NCI-H1417 (cell line): ENCODE results near the gene MAP1LC3B2.
"Not testable (repeated sequence)": the region's sequence is repeated elsewhere in the genome, so short reads cannot be mapped to it uniquely, and the experiment has no call there.

Source experiments
- DNase-seq, 3 experiments: peaks; one replicate each; lab custom pipeline; 2025; lab: John Stamatoyannopoulos, UW

MAP1LC3B2 gene

DNA sequence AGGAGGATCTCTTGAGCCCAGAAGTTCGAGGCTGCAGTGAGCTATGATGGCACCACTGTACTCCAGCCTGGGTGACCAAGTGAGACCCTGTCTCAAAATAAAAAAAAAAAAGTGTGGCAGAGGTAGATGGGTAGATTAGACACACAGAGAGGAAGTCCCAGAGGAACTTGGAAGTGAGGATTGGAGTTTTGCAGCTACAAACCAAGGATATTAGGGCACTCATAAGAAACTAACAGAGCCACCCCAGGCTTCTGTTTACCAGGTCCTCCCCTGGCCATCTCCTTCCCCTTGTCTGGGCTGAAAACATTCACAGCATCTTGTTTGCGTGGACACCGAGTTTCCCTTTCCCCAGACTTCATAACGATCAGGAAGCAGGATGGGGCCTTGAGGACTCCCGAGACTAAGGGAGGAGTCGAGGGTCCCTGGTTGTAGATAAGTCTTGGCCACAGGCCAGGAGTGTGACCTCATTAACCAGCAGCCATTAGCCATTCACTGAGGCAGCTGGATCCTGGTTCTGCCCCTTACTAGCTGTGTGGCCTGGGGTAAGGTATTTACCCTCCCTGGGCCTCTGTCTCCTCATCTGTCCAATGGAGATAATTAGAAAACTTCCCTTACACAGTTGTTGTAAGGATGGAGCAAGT is 2.1 kb downstream of the MAP1LC3B2 start:
- no peak for DNase-seq

GRCh38 chr12:116562090-116562489 is 2.9 kb downstream of the MAP1LC3B2 start:
- DNase-seq = no peak

DNA sequence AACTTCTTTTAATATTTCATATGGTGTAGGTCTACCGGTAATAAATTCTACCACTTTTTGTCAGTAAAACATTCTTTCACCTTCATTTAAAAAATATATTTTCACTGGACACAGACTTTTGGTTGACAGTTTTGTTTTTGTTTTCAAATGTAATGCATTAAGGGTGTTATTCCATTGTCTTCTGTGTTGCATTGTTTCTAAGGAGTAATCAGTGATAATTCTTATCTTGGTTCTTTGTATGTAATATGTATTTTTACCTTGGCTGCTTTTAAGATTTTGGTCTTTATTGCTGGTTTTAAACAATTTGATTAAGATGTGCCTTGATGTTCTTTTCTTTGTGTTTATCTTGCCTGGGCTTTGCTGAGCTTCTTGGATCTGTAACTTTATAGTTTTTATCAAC is 4.1 kb downstream of the MAP1LC3B2 start:
- no peak for DNase-seq

DNA sequence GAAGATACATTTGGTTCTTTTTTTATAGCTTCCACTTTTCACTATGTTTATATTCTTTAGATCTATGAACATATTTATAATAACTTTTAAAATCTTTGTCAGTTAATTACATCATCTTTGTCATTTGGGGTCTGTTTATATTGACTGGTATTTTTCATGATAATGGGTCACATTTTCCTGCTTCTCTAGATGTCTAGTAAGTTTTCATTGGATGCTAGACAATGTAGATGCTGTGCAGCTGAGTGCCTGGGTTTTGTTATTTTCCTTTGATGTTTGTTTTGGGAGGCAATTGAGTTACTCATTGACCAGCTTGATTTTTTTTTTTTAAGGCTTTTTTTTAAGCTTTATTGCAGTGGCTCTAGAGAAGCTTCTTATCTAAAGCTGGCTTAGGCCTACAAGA is 4.9 kb downstream of the MAP1LC3B2 start:
- no peak for DNase-seq

GRCh38 chr12:116565221-116565620 is 6.0 kb downstream of the MAP1LC3B2 start:
- DNase-seq = not testable (repeated sequence)

DNA sequence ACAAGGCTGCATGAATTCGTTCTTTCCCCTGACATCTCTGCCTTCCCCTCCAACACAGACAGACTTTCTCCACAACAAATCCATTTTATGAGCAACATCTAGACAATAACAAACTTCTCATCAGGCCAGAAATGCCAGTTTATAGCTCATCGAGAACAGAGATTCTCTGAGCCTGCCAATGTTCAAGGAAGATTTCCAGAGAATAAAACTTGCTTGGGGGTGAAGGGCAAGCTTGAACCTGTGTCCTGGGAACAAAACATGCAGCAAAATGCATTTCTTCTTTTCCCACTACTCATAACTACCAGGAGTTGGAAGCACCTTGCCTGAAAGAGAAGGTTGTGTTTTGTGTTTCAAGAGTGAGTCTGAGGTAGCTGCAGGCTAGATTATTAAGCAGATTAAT is 6.8 kb downstream of the MAP1LC3B2 start:
- DNase-seq = no peak

GRCh38 chr12:116568203-116568602 is 9.0 kb downstream of the MAP1LC3B2 start:
- no peak for DNase-seq

DNA sequence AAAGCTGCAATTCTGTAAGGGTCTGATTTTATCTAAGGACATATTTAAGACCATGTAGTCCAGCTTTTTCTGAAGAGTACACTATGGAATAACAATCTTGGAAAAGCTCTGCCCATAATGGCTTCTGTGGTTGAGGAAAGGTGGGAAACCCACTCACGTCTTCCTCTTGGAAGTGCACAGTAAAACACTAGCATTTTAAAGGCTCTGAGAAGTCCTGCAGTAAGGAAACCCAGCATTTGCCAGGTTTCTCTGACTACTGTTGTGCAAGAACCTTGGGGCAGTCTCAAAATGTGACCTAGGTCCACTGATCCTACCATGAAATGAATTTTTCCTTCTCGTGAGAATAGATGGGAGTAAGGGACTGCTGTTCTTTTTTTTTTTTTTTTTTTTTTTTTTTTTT is 11.9 kb downstream of the MAP1LC3B2 start:
- DNase-seq = no peak

DNA sequence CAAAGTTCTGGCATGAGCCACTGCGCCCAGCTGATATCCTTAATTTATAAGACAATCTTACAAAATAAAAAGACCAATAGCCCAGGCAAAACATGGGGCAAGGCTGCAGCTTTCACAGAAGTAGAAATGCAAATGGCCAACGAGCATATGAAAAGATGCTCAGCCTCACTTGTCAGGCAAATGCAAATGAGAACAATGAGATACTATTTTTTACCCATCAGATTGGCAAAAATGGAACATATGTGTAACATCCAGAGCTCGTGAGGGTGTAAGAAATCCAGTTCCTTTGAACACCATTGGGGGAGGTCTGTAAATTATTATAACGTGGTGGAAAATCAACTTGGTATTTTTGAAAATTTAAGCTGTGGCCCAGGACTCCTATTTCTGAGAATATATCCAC is 14.6 kb downstream of the MAP1LC3B2 start:
- DNase-seq = no peak

DNA sequence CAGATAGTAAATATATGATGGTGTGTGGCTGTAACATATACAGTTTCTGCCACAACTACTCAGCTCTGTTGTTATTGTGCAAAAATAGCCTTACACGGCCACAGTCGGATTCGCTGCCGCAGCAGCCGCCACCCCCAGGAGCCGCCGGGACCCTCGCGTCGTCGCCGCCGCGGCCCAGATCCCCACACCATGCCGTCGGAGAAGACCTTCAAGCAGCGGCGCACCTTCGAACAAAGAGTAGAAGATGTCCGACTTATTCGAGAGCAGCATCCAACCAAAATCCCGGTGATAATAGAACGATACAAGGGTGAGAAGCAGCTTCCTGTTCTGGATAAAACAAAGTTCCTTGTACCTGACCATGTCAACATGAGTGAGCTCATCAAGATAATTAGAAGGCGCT is 16.6 kb downstream of the MAP1LC3B2 start:
- not testable (repeated sequence) for DNase-seq

- DNase-seq = no peak
These were observed 18.0 kb downstream of the MAP1LC3B2 start for GRCh38 chr12:116577154-116577561.

DNA sequence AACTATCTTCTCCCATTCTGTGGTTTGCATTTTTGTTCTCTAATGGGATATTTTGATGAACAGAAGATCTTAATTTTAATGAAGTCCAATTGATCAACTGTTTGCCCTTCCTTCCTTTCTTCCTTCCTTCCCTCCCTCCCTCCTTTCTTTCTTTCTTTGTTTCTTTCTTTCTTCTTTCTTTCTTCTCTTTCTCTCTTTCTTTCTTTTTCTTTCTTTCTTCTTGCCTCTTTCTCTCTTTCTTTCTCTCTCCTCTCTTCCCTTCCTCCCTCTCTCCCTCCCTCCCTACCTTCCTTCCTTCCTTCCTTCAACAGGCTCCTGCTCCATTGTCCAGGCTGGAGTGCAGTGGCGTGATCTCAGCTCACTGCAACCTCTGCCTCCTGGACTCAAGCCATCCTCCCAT is 18.9 kb downstream of the MAP1LC3B2 start:
- no peak for DNase-seq

GRCh38 chr12:116582610-116583009 is 23.4 kb downstream of the MAP1LC3B2 start:
- no peak for DNase-seq

- no peak for DNase-seq
These were observed 24.0 kb downstream of the MAP1LC3B2 start for GRCh38 chr12:116583129-116583694.

- no peak for DNase-seq
These were observed 28.1 kb downstream of the MAP1LC3B2 start for GRCh38 chr12:116587270-116587669.

DNA sequence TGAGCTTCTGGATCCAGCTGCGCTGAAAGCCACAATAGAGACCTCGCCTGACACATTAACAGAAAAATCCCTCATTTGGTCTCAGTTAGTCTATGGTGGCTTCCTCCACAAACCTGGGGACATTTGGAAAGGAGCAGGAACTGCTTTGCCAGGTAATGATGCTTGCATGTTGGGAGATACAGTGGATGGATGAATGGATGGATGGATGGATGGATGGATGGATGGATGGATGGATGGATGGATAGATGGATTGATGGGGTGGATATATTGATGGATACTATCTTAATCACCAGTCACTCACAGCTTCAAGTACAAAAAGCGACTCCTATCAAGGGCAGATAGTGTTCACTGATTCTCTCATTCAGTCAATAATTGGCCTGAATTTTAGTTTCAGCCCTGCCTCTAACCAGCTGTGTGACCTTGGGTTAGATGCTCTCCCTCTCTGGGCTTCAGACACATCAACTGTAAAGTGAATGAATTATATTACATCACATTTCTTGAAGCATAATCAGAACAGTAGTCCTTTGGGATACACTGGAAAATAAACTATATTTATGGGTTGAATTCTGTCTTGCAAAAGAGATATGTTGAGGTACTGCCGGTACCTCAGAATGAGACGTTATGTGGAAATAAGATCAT is 29.3 kb downstream of the MAP1LC3B2 start:
- no peak for DNase-seq

DNA sequence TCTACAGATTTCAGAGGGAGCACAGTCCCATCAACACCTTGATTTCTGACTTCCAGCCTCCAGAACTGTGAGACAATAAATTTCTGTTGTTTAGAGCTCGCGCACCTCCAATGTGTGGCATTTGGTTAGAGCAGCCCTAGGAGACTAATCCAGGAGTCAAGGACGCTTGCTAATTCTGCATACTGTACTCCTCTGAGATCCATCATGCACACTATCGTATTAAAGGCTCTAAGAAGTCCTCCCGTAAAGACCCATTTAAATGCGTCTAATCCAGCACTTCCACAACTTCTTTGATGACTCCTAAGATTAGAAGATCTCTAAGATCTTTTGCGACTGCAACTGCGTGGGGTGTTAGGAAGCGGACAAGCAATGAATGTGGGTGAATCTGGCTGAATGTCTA is 30.4 kb downstream of the MAP1LC3B2 start:
- DNase-seq = no peak

- DNase-seq = peak in 2 of 3 experiments; percentile 29 to 73
These were observed 31.4 kb downstream of the MAP1LC3B2 start for GRCh38 chr12:116590561-116590960.

GRCh38 chr12:116591855-116592637 is 32.9 kb downstream of the MAP1LC3B2 start:
- DNase-seq = no peak

GRCh38 chr12:116592731-116593130 is 33.5 kb downstream of the MAP1LC3B2 start:
- DNase-seq = no peak

DNA sequence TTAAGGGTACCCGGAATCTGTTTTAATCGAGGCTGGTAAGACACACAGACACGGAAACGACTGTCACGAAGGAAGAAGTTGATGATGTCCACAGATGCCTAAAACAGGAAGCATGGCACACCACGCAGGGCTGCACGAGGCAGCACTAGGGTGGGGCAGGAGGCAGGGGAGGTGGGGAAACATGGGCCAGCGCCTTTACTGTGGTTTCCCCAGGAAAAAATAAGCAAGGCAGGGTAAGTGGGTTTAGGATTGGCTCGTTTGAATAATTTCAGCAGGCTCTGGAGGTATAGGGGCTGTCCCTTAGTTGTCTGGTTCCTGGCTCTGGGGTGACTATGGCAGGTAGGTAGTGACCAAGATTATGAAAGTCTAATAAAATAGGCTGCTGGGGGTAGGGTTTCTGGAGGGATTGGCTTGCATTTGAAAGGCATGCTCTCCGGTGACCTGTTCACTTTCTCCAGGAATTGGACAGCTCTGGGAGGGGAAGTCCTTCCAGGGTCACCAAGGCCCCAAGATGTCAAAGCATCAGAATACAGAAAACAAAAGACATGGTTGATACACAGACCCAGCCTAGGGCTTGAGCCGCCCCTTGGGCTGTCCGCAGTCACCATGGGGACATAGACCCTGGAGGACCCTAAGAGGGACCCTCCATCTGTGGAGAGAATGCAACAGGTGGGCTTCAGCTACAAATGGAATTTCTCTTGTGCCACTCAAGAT is 35.3 kb downstream of the MAP1LC3B2 start:
- DNase-seq = no peak

DNA sequence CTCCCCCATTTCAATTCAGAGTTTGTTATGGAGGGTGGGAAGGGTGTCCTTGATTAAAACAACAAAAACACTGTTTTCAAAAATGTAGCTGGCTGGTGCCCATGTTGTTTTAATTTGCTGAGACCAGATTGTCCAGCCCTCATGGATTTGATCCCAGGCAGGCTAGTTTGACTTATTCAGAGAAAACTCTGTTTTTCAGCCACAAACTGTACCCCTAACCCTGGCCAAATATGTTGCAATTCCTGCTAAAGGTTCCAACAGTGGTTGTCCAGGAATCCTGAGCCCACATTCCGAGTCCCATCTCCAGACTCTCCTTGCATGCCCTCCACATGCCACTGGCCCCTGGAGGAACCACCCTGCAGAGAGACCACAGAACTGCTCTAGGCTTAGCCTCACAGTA is 36.0 kb downstream of the MAP1LC3B2 start:
- DNase-seq = no peak
